A549 (cell line): ENCODE data around the gene RAX2. TPM values are rescaled to one million over a fixed set of nuclear protein-coding genes. Genes with fewer than 3 reads are reported as not detected.

Experiments used
- ATAC-seq, 2 experiments: fragments of 200-7000 bp in 1 of 2; fragments of >200 bp in 1 of 2; cut with Nextera tagmentation in 1 of 2; cut with Tn5 transposase in 1 of 2; 3 replicates each; pipeline versions ENCODE4 v1.8.0 to v1.9.1; 2018 to 2020; ENCODE audit warnings: mild to moderate bottlenecking in 1 of 2, moderate library complexity in 1 of 2
- CTCF ChIA-PET: fragments of 300-600 bp; sonication (Branson Sonifier 250); formaldehyde crosslinking; extraction: SDS; loops from one replicate; lab custom pipeline; 2021; ENCODE audit warnings: antibody characterized with exemption, inconsistent platforms; lab: Yijun Ruan, JAX
- POLR2A ChIA-PET: fragments of 350-600 bp; formaldehyde crosslinking; extraction: SDS; loops from one replicate; lab custom pipeline; 2021; ENCODE audit warnings: antibody characterized with exemption, inconsistent platforms; lab: Yijun Ruan, JAX
- DNase-seq, 2 experiments: peaks; one replicate each; pipeline versions ENCODE4 v3.0.0 to v3.0.0-alpha.2; 2011 to 2016; ENCODE audit warnings: low read depth in 1 of 2, low spot score in 1 of 2
- FAIRE-seq: peaks from 2 replicates; lab custom pipeline; 2011; peaks lifted over from hg19 to GRCh38; lab: Jason Lieb, UNC
- H3K27ac ChIP-seq, 2 experiments: fragments of >200 bp; sonication (Bioruptor Twin); formaldehyde crosslinking; 3 replicates each; pipeline ENCODE4 v1.5.1; 2016 to 2017
- H3K4me1 ChIP-seq: fragments of >200 bp; sonication (Bioruptor Twin); formaldehyde crosslinking; 3 replicates; pipeline ENCODE4 v1.6.1; 2016
- H3K4me2 ChIP-seq: fragments of >200 bp; sonication (Bioruptor Twin); formaldehyde crosslinking; 3 replicates; pipeline ENCODE4 v1.6.1; 2016
- H3K4me3 ChIP-seq: fragments of >200 bp; sonication (Bioruptor Twin); formaldehyde crosslinking; 3 replicates; pipeline ENCODE4 v1.5.1; 2016
- H3K9me3 ChIP-seq: fragments of >200 bp; sonication (Bioruptor Twin); formaldehyde crosslinking; 3 replicates; pipeline ENCODE4 v1.6.1; 2016
- ATOH8 ChIP-seq: fragments of 250-450 bp; sonication (Bioruptor Pico); IDR thresholded peaks from 2 replicates; pipeline ENCODE4 v1.5.0; 2020; ENCODE audit warnings: low read depth, mild to moderate bottlenecking, moderate library complexity
- CBX8 ChIP-seq: fragments of 200-600 bp; sonication (generic); IDR thresholded peaks from 2 replicates; pipeline ENCODE4 v1.6.1; 2016
- CEBPB ChIP-seq, 2 experiments: fragments of >200 bp in 1 of 2; sonication (Bioruptor Twin) in 1 of 2; formaldehyde crosslinking in 1 of 2; IDR thresholded peaks; 2 replicates each; pipeline ENCODE4 v1.6.1; 2012 to 2016
- E2F6 ChIP-seq: IDR thresholded peaks from 2 replicates; pipeline ENCODE4 v1.6.1; 2012; ENCODE audit warnings: low read depth, borderline replicate concordance
- ELK1 ChIP-seq: fragments of 150-350 bp; IDR thresholded peaks from 2 replicates; pipeline ENCODE4 v1.6.1; 2014; ENCODE audit warnings: low read depth, mild to moderate bottlenecking, low read length
- FOSB ChIP-seq: fragments of 250-450 bp; sonication (Bioruptor Pico); IDR thresholded peaks from 2 replicates; pipeline ENCODE4 v1.5.0; 2020; ENCODE audit warnings: mild to moderate bottlenecking, moderate library complexity
- HDAC2 ChIP-seq: fragments of 200-600 bp; sonication (generic); IDR thresholded peaks from 2 replicates; pipeline ENCODE4 v1.6.1; 2016
- HES2 ChIP-seq: fragments of >200 bp; sonication (Bioruptor Twin); formaldehyde crosslinking; IDR thresholded peaks from 2 replicates; pipeline ENCODE4 v1.6.1; 2016
- HMGXB4 ChIP-seq: fragments of 250-450 bp; sonication (Bioruptor Pico); IDR thresholded peaks from 2 replicates; pipeline ENCODE4 v1.5.0; 2021; ENCODE audit warnings: mild to moderate bottlenecking, moderate library complexity, borderline replicate concordance
- HOXB5 ChIP-seq: fragments of 250-450 bp; sonication (Bioruptor Pico); IDR thresholded peaks from 2 replicates; pipeline ENCODE4 v1.5.0; 2020; ENCODE audit warnings: mild to moderate bottlenecking, moderate library complexity
- JUN ChIP-seq, 2 experiments: fragments of >200 bp; sonication (Bioruptor Twin); formaldehyde crosslinking; IDR thresholded peaks; 2 replicates in 1 of 2; 3 replicates in 1 of 2; pipeline ENCODE4 v1.6.1; 2016 to 2017
- PBX3 ChIP-seq: IDR thresholded peaks from 2 replicates; pipeline ENCODE4 v1.6.1; 2012
- POLR2A ChIP-seq: IDR thresholded peaks from 2 replicates; pipeline ENCODE4 v1.6.1; 2012; ENCODE audit warnings: mild to moderate bottlenecking, low read length
- RAD21 ChIP-seq, 2 experiments: fragments of >200 bp in 1 of 2; sonication (Bioruptor Twin) in 1 of 2; formaldehyde crosslinking in 1 of 2; IDR thresholded peaks in 1 of 2; conservative IDR thresholded peaks in 1 of 2; 2 replicates in 1 of 2; 3 replicates in 1 of 2; pipeline ENCODE4 v1.6.1; 2012 to 2018; ENCODE audit warnings: inconsistent platforms in 1 of 2
- SREBF2 ChIP-seq: fragments of 450-650 bp; IDR thresholded peaks from 2 replicates; pipeline ENCODE4 v1.6.1; 2014; ENCODE audit warnings: mild to moderate bottlenecking, moderate library complexity
- ZSCAN20 ChIP-seq: fragments of 250-450 bp; sonication (Bioruptor Pico); IDR thresholded peaks from 2 replicates; pipeline ENCODE4 v1.8.0; 2022; ENCODE audit warnings: mild to moderate bottlenecking, moderate library complexity
- WGBS: methylation state at CpG from one replicate; pipeline ENCODE4 v1.1.6; 2017; ENCODE audit errors: missing lambda C conversion rate; 5-methylcytosine and 5-hydroxymethylcytosine counted together
- polyA plus RNA-seq, 4 experiments: library from polyadenylated mRNA; depleted of rRNA in 3 of 4; stranded (reverse); fragments of >200 nt; fragmentation: RNase III in 1 of 4; extraction: RNeasy Plus Mini Kit Qiagen cat#74134 plus additional on column Dnase treatment in 1 of 4; gene quantifications; 2 replicates in 3 of 4; 3 replicates in 1 of 4; pipeline ENCODE4 v1.2.3, GENCODE V29; 2011 to 2017

The RAX2 gene
- polyA plus RNA-seq, 2 of the 4 experiments (the other 2 are of a cell fraction), result not detected

- TF ChIP-seq CBX8, result no peak
These were observed 35.7 kb upstream of the RAX2 start (continued) for GRCh38 chr19:3807574-3808354.

GRCh38 chr19:3807131-3807480 lies 35.1 kb upstream of the RAX2 start:
- H3K9me3 ChIP-seq, result no peaks in the 10 kb centered on the region
- ChIA-PET POLR2A (no interaction called here), CTCF (interaction anchor here (0.9 kb wide), 1 partner anchor 15 kb away, joined by 5 read pairs; no protein-coding TSS in a partner anchor)
- ATAC-seq, result no peak
- no peak for TF ChIP-seq E2F6
- TF ChIP-seq ZSCAN20 (CRISPR knock-in tag), result no peak
- no peak for TF ChIP-seq CEBPB (IDR thresholded peaks at IDR 0.05)
- no peak for TF ChIP-seq HOXB5 (CRISPR knock-in tag)
- TF ChIP-seq FOSB, result no peak
- TF ChIP-seq RAD21 (conservative IDR thresholded peaks at IDR 0.05 in 1 of 2, IDR thresholded peaks at IDR 0.05 in 1 of 2), result no peak
- no peak for TF ChIP-seq POLR2A
- no peak for TF ChIP-seq HDAC2
- TF ChIP-seq PBX3, result no peak
- TF ChIP-seq ATOH8 (CRISPR knock-in tag), result no peak
- no peak for TF ChIP-seq HES2
- TF ChIP-seq ELK1, result no peak
- TF ChIP-seq, all 56 proteins: peak for 0
- Histone ChIP-seq H3K27ac (no peak overlapping the region), H3K4me1 (no peaks in the 10 kb centered on the region), H3K4me3 (no peak overlapping the region), H3K4me2 (no peak overlapping the region)
- FAIRE-seq (no peak), DNase-seq (no peak)
- 60% methylated on average over 4 of the region's 19 CpGs for WGBS

GRCh38 chr19:3805859-3806258 lies 33.8 kb upstream of the RAX2 start:
- no peaks in the 10 kb centered on the region for H3K4me1 ChIP-seq
- ATAC-seq, result no peak
- CTCF ChIA-PET, result interaction anchor here (1.4 kb wide), 1 partner anchor 157 kb away, joined by 3 read pairs; no protein-coding TSS in a partner anchor
- TF ChIP-seq CBX8, result no peak
- TF ChIP-seq ZSCAN20 (CRISPR knock-in tag), result no peak
- TF ChIP-seq SREBF2, result no peak
- TF ChIP-seq JUN (IDR thresholded peaks at IDR 0.05), result no peak
- TF ChIP-seq HMGXB4 (CRISPR knock-in tag), result no peak
- TF ChIP-seq, all 56 proteins: peak for 0
- FAIRE-seq, result no peak
- POLR2A ChIA-PET, result no interaction called here
- Histone ChIP-seq H3K4me3 (no peak overlapping the region), H3K27ac (no peak overlapping the region), H3K9me3 (no peaks in the 10 kb centered on the region), H3K4me2 (no peak overlapping the region)
- WGBS, result 69% methylated on average over 12 of the region's 29 CpGs
- no peak for DNase-seq
